ENCODE data around the gene PRDM16.
A peak's percentile ranks its signal among the peaks of the same experiment; 100 is the strongest.

PRDM16 gene

DNA sequence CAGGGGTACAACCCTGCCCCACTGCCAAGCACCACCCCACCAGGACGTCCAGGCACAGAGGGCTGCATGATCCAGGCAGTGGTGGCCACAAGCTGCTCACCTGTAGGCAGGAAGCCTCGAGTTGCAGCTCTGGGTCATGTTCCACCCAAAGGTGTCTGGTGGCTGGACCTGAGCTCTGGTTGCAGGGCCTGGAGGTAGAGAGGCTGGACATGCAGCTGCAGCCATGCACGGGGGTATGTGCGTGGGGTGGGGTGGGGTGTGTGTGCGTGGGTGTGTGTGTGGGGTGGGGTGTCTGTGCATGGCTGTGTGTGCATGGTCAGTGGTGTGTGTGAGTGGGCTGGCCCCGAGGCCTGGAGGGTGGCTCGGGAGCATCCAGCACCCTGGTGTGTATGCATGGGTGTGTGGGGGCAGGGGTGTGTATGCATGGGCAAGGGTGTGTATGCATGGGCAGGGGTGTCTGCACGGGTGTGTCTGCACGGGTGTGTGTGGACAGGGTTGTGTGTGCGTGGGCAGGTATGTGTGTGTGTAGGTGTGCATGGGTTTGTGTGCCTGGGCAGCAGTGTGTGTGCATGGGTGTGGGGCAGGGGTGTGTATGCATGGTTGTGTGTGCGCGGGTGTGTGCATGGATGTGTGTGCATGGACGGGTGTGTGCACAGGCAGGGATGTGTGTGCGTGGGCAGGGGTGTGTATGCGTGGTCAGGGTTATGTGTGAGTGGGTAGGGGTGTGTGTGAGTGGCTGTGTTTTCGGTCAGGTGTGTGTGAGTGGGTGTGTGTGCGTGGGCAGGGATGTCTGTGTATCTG lies 401.0 kb downstream of the PRDM16 start:
- DNase-seq (ENCODE audit: low read depth): no peak
- no peak for TF ChIP-seq CTCF (IDR thresholded peaks at IDR 0.05; ENCODE audit: low read depth, low read length)
- H3K4me3 ChIP-seq (ENCODE audit: low read depth, low read length): no peak overlapping the region

GRCh38 chr1:3470650-3471355 lies 401.8 kb downstream of the PRDM16 start:
- TF ChIP-seq CTCF (IDR thresholded peaks at IDR 0.05; ENCODE audit: low read depth, low read length): no peak
- TF ChIP-seq MYC (IDR thresholded peaks at IDR 0.05; ENCODE audit: low read depth, low read length): no peak
- no peak for TF ChIP-seq MAX (IDR thresholded peaks at IDR 0.05; ENCODE audit: low read depth, low read length)
- TF ChIP-seq POLR2A (IDR thresholded peaks at IDR 0.05; ENCODE audit: extremely low read depth, insufficient read length): no peak
- DNase-seq (ENCODE audit: low read depth): no peak
- no peak overlapping the region for H3K4me3 ChIP-seq (ENCODE audit: low read depth, low read length)

GRCh38 chr1:3471356-3472087 lies 402.5 kb downstream of the PRDM16 start:
- TF ChIP-seq CTCF (IDR thresholded peaks at IDR 0.05; ENCODE audit: low read depth, low read length) (peak; percentile 20), MAX (IDR thresholded peaks at IDR 0.05; ENCODE audit: low read depth, low read length) (no peak)
- no peak overlapping the region for H3K4me3 ChIP-seq (ENCODE audit: low read depth, low read length)
- DNase-seq (ENCODE audit: low read depth): peak; percentile 74

DNA sequence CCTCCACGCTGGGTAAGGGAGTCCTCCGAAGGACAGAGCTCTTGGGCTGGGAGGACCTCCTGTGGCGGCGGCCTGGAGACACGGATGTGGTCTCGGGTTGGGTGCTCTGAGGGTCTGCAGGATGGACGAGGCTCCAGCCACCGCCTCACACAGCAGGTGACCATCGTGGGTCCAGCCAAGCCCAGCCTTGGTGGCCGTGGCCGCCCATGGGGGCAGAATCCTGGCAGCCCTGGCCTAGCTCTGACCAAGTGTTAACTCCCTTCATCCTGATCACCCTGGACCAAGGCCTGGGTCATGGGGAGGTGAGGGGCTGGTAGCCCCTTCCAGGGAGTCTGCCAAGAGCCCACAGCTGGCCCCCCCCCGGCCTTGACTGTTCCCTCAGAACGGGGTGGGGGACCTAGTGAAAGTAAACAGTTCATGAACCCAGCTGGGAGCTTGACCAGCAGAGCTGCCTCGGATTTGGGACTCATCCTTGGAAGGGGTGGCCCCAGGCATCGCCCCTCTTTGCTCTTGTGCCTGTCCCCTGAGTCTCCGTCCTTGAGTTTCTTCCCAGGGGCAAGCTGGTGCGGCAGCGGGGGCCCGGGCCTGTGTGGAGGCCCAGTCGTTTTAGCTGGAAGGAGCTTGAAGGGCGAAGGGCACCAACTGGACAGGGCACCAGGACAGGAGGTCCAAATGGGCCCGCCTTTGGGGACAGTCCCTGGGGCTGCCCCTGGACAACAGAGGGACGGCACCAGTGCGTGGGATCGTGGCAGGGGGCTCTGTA lies 403.3 kb downstream of the PRDM16 start:
- no peak for DNase-seq (ENCODE audit: low read depth)
- TF ChIP-seq MAX (IDR thresholded peaks at IDR 0.05; ENCODE audit: low read depth, low read length) (no peak), MYC (IDR thresholded peaks at IDR 0.05; ENCODE audit: low read depth, low read length) (no peak), CTCF (IDR thresholded peaks at IDR 0.05; ENCODE audit: low read depth, low read length) (no peak)
- H3K4me3 ChIP-seq (ENCODE audit: low read depth, low read length): no peak overlapping the region

- DNase-seq (ENCODE audit: low read depth): no peak
- H3K4me3 ChIP-seq (ENCODE audit: low read depth, low read length): no peak overlapping the region
- TF ChIP-seq MAX (IDR thresholded peaks at IDR 0.05; ENCODE audit: low read depth, low read length) (no peak), POLR2A (IDR thresholded peaks at IDR 0.05; ENCODE audit: extremely low read depth, insufficient read length) (no peak), CTCF (IDR thresholded peaks at IDR 0.05; ENCODE audit: low read depth, low read length) (no peak), MYC (IDR thresholded peaks at IDR 0.05; ENCODE audit: low read depth, low read length) (no peak)
Measured at GRCh38 chr1:3472906-3473305, 403.9 kb downstream of the PRDM16 start.
